ENCODE data around the gene MYG1. TPM values are rescaled to one million over a fixed set of nuclear protein-coding genes. Genes with fewer than 3 reads are reported as not detected.
A peak's percentile ranks its signal among the peaks of the same experiment; 100 is the strongest.

The MYG1 gene
- total RNA-seq, 1 donor from 2014 or later, result 111 TPM

DNA sequence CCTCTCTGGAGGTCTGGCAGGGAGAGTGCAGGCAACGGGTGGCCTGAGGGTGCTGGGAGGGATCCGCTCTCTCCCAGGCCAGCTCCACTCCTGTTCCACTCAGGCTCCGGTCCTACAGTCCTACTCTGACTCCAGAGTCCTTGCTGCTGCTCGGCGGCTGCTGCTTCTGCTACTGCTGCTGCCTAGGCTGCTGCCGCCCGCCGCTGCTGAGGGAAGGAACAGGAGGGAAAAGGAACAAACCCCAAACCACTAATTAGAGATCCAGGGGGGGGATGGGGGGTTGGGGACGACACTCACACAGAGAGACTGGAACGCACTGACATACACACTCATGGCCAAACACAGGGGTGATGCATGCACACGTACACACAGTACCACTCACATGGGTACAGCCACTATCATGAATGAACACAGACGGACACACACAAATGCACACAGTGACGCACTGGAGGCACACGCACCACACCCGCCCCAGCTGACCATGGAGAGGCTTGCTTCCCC lies 36.7 kb downstream of the MYG1 start, which contains the start of gene SP7:
Gene SP7, minus strand, starts transcription at position 174 of the 501 bp plus-strand sequence. CDS start 708 bp downstream, outside the sequence.
- H3K4me3 Mint-ChIP-seq, result no peak within 1 kb of the TSS
- H3K36me3 Mint-ChIP-seq (ENCODE audit: low read depth), result no peaks in the 10 kb centered on the region
- intact Hi-C loops (cut with micrococcal nuclease), result no loop called here
- H3K9me3 Mint-ChIP-seq, result no peaks in the 10 kb centered on the region
- peaks cover 51% of the 10 kb centered on the region for H3K27me3 Mint-ChIP-seq (ENCODE audit: insufficient read depth)
- no peak within 1 kb of the TSS for H3K27ac Mint-ChIP-seq
- no peak for DNase-seq (ENCODE audit: low spot score)
- H3K4me1 Mint-ChIP-seq (ENCODE audit: low read depth), result peaks cover 12% of the 10 kb centered on the region

DNA sequence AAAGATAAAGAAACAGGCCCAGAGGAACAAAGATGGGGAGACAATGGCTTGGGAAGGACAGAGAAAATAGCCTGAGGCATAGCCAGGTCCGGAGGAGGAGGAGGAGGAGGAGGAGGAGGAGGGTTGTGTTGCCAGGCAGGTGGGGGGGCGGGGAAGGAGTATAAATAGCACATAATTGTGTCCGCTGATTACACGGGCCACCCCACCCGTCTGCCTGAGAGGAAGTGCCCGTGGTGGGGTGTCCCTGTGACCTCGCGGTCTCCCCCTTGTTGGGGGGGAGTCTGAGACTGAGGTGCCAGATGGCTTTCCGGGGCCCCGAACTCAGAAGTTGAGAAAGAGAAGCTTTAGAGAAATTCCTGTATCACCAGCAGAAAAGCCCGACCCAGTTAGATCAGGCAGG lies 38.5 kb downstream of the MYG1 start:
- peaks cover 13% of the 10 kb centered on the region for H3K4me1 Mint-ChIP-seq (ENCODE audit: low read depth)
- intact Hi-C loops (cut with micrococcal nuclease), result no loop called here
- no peaks in the 10 kb centered on the region for H3K36me3 Mint-ChIP-seq (ENCODE audit: low read depth)
- H3K9me3 Mint-ChIP-seq, result no peaks in the 10 kb centered on the region
- H3K27ac Mint-ChIP-seq, result no peak overlapping the region
- peaks cover 48% of the 10 kb centered on the region for H3K27me3 Mint-ChIP-seq (ENCODE audit: insufficient read depth)
- no peak overlapping the region for H3K4me3 Mint-ChIP-seq
- DNase-seq (ENCODE audit: low spot score), result no peak

DNA sequence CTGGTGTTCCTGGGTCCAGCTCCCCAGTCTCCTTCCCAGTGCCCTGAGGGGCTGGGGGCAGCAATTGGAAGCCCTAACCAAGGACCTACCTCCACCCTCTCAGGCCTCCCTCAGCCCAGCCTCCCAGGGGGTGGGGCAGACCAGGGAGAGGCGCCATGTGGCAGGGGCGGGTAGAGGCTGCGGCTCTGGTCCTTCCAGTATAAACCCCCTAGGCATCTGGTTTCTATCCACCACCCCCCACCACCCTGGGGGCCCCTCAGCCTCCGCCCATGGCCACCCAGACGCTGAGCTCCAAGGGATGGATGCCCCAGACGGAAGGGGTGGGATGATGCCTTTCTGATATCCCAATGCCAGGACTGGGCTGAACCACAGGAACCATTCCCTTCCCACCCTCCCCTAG lies 39.4 kb downstream of the MYG1 start:
- H3K27ac Mint-ChIP-seq, result no peak overlapping the region
- H3K4me1 Mint-ChIP-seq (ENCODE audit: low read depth), result peaks cover 21% of the 10 kb centered on the region
- intact Hi-C loops (cut with micrococcal nuclease), result no loop called here
- DNase-seq (ENCODE audit: low spot score), result no peak
- H3K9me3 Mint-ChIP-seq, result no peaks in the 10 kb centered on the region
- no peak overlapping the region for H3K4me3 Mint-ChIP-seq
- H3K36me3 Mint-ChIP-seq (ENCODE audit: low read depth), result no peaks in the 10 kb centered on the region
- H3K27me3 Mint-ChIP-seq (ENCODE audit: insufficient read depth), result peaks cover 47% of the 10 kb centered on the region

DNA sequence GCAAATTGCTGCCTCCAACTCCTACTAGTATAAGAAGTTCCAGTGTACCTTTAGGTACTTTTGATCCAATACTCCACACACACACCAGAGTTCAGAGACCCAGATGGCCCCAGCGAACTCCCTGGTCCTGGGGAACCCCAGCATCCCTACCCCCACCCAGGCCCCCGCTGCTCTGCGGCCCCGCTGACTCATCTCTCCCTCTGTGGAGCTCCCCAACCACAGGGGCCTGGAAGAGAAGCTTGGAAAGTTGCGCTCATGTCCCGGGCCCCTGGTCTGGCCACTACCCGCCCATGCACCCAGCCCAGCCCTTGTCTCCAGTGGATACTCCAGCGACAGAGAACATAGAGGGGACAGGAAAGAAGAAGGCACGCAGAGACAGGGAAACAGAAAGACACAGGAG lies 40.9 kb downstream of the MYG1 start:
- H3K9me3 Mint-ChIP-seq, result no peaks in the 10 kb centered on the region
- no peaks in the 10 kb centered on the region for H3K36me3 Mint-ChIP-seq (ENCODE audit: low read depth)
- no peak overlapping the region for H3K27ac Mint-ChIP-seq
- H3K4me3 Mint-ChIP-seq, result no peak overlapping the region
- peaks cover 33% of the 10 kb centered on the region for H3K4me1 Mint-ChIP-seq (ENCODE audit: low read depth)
- intact Hi-C loops (cut with micrococcal nuclease), result no loop called here
- peaks cover 39% of the 10 kb centered on the region for H3K27me3 Mint-ChIP-seq (ENCODE audit: insufficient read depth)
- no peak for DNase-seq (ENCODE audit: low spot score)

DNA sequence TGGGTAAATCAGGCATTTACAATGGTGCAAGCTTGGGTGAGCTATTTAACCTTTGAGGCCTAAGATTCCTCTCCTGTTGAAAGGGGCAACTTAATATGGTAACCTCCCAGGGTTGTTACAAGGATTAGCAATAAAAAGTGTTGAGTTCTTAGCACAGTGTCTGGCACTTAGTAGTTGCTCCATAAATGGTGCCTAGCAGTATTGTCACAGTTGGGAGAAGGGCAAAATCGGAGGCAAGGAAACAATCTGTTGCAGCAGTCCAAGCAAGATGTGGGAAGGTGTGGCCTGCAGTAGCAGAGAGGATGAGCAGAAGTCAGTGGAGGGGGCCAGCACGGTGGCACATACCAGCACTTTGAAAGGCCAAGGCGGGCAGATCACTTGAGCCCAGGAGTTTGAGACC lies 44.0 kb downstream of the MYG1 start:
- Mint-ChIP-seq H3K9me3 (no peaks in the 10 kb centered on the region), H3K4me1 (ENCODE audit: low read depth) (peaks cover 24% of the 10 kb centered on the region), H3K36me3 (ENCODE audit: low read depth) (no peaks in the 10 kb centered on the region), H3K27ac (peak overlapping the region; percentile 46), H3K27me3 (ENCODE audit: insufficient read depth) (peaks cover 17% of the 10 kb centered on the region), H3K4me3 (peak overlapping the region; percentile 61)
- no peak for DNase-seq (ENCODE audit: low spot score)
- intact Hi-C loops (cut with micrococcal nuclease), result no loop called here

DNA sequence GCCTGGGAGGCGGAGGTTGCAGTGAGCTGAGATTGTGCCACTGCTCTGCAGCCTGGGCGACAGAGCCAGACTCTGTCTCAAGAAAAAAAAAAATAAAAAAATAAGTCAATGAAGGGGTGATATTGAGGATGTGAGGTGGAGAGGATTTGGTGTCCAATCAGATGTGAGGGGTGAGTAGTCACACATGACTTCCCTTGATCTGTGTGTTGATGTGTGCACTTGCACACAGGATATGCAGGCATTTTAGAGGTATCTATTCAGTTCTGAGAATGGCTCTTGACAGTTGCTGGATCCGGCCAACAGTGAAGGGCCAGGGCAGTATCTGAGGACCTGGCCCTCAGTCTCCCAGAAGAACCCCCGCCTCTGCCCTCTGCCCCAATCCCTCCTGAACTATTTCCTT lies 44.5 kb downstream of the MYG1 start:
- no peak for DNase-seq (ENCODE audit: low spot score)
- H3K9me3 Mint-ChIP-seq, result no peaks in the 10 kb centered on the region
- peak overlapping the region; percentile 64 for H3K27ac Mint-ChIP-seq
- H3K4me3 Mint-ChIP-seq, result peak overlapping the region; percentile 61
- H3K4me1 Mint-ChIP-seq (ENCODE audit: low read depth), result peaks cover 23% of the 10 kb centered on the region
- intact Hi-C loops (cut with micrococcal nuclease), result no loop called here
- H3K27me3 Mint-ChIP-seq (ENCODE audit: insufficient read depth), result peaks cover 15% of the 10 kb centered on the region
- H3K36me3 Mint-ChIP-seq (ENCODE audit: low read depth), result no peaks in the 10 kb centered on the region

DNA sequence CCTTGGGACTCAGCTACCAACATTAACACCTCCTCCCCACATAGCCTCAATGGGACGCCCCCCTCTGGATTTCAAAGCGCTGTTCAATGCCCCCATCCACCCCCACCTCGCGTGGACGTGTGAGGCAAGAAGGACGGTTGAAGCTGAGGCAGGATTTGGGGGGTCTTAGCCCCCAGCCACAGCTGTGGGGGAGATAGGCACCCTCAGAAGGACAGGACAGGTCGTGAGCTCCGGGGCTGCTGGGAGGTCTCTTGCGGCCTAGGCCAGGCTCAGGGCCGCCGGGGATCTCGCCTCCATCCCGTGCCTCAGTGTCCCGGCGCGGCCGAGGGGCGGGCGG lies 45.0 kb downstream of the MYG1 start:
- peak overlapping the region; percentile 61 for H3K4me3 Mint-ChIP-seq
- no peak for DNase-seq (ENCODE audit: low spot score)
- H3K27ac Mint-ChIP-seq, result peak overlapping the region; percentile 64
- H3K27me3 Mint-ChIP-seq (ENCODE audit: insufficient read depth), result peaks cover 15% of the 10 kb centered on the region
- no peaks in the 10 kb centered on the region for H3K9me3 Mint-ChIP-seq
- intact Hi-C loops (cut with micrococcal nuclease), result no loop called here
- H3K36me3 Mint-ChIP-seq (ENCODE audit: low read depth), result no peaks in the 10 kb centered on the region
- peaks cover 23% of the 10 kb centered on the region for H3K4me1 Mint-ChIP-seq (ENCODE audit: low read depth)

DNA sequence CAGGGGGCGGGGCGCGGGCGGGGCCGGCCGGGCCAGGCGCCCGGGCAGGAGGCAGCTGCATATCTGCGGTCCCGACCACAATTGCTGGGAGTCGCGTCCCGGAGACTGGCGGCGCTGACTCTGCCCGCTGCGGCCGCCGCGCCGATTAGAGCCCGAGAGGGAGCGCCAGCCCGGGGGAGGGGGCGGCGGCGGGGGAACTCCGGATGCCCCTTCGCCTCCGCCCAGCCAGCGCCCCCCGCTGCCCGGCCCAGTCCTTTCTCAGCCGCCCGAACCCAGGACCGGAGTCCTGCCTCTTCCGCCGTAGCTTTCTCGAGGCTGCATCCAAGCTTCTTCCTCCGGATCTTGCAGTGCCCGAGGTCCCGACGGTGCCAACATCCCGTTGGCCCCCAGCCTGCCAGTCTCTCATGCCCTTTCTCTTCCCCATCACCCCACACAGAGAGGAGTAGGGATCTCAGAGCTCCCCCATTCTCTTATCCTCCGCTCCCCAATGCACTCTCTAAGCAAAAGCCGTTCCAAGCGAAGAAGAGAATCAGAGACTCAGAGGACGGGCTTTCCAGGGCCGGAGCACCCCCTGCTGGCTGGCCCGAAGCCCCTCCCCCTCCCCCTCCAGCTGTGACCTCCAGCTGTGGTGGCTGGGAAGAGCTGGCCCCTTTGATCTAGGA lies 45.5 kb downstream of the MYG1 start:
- DNase-seq (ENCODE audit: low spot score), result peak; percentile 41
- Mint-ChIP-seq H3K27ac (peak overlapping the region; percentile 96), H3K4me3 (peak overlapping the region; percentile 99), H3K4me1 (ENCODE audit: low read depth) (peaks cover 23% of the 10 kb centered on the region), H3K27me3 (ENCODE audit: insufficient read depth) (peaks cover 12% of the 10 kb centered on the region), H3K9me3 (no peaks in the 10 kb centered on the region), H3K36me3 (ENCODE audit: low read depth) (no peaks in the 10 kb centered on the region)
- intact Hi-C loops (cut with micrococcal nuclease), result loop anchor here (1.0 kb wide), 3 partner anchors 21 to 186 kb away; no protein-coding TSS in a partner anchor

DNA sequence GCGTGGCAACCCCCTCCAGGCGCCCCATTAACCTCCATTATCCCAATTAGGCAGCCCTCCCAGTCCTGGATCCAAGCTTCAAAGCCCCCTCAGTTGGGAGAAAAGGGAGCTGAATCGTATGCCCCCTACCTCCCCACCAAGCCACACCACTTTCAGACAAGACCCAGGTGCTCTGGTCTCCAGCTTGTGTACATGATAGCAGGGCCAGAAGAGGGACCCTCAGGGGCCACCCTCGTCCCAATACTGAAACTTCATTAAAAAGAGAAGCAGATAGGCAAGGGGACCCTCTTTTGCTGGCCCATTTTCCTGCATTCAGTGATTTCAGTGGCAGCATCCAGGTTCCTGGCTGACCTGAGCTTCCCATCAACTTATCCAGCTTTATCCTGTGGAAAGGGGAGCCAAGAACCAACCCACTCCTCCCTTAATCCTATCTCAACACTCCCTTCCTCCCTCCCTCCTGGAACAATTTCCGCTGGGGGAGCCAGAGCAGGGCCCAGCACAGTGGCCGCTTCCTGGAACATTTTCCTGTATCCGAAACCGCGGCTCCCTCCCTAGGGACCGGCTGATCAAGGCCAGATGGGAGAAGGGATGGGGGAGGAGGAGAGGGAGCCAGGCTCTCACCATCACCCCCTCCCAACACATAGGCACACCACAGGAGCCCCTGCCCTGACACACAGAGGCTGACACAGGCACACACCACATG lies 46.1 kb downstream of the MYG1 start:
- Mint-ChIP-seq H3K4me3 (peak overlapping the region; percentile 99), H3K27ac (peak overlapping the region; percentile 29)
- no peak for DNase-seq (ENCODE audit: low spot score)

DNA sequence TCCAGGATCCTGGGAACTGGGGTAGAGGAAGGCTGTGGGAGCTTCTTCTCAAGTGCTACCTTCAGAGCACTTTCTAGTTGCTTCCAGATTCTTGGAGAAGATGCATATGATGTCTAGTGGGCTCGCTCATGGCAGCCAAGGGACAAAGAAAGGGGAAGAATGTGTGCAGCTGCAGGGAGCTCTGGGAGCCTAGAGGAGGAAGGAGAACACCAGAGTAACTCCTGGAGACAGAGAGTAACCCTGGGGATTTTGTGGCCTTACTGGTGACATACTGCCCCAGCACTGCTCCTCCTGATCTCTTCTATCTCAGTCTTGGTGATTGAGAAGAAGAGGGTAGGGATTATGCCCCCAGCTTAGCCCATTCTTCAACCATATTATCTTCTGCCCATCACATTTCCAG lies 47.0 kb downstream of the MYG1 start:
- DNase-seq (ENCODE audit: low spot score), result no peak
- Mint-ChIP-seq H3K9me3 (no peaks in the 10 kb centered on the region), H3K27me3 (ENCODE audit: insufficient read depth) (peaks cover 7% of the 10 kb centered on the region), H3K36me3 (ENCODE audit: low read depth) (no peaks in the 10 kb centered on the region), H3K4me3 (no peak overlapping the region), H3K4me1 (ENCODE audit: low read depth) (peaks cover 23% of the 10 kb centered on the region), H3K27ac (no peak overlapping the region)
- intact Hi-C loops (cut with micrococcal nuclease), result no loop called here

More for the DNA sequence above, 46.1 kb downstream of the MYG1 start:
- Mint-ChIP-seq H3K4me1 (ENCODE audit: low read depth) (peaks cover 23% of the 10 kb centered on the region), H3K9me3 (no peaks in the 10 kb centered on the region), H3K27me3 (ENCODE audit: insufficient read depth) (peaks cover 8% of the 10 kb centered on the region), H3K36me3 (ENCODE audit: low read depth) (no peaks in the 10 kb centered on the region)
- intact Hi-C loops (cut with micrococcal nuclease), result loop anchor here (1.0 kb wide), 3 partner anchors 21 to 186 kb away; no protein-coding TSS in a partner anchor

DNA sequence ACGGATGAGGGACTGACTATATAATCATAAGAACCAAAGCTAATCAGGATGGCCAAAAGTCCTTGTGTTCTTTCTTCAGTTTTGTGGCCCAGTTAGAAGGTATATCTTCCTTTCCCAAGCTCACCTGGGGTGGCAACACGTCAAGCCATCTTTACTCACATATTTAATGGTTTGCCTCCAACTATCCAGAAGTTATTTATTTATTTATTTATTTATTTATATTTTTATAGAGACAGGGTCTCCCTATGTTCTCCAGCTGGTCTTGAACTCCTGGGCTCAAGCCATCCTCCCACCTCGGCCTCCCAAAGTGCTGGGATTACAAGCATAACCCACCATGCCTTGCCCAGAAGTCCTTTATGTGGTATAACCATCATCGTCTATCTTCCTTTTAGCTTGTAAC lies 48.4 kb downstream of the MYG1 start:
- intact Hi-C loops (cut with micrococcal nuclease), result no loop called here
- H3K9me3 Mint-ChIP-seq, result no peaks in the 10 kb centered on the region
- no peaks in the 10 kb centered on the region for H3K36me3 Mint-ChIP-seq (ENCODE audit: low read depth)
- peaks cover 4% of the 10 kb centered on the region for H3K27me3 Mint-ChIP-seq (ENCODE audit: insufficient read depth)
- H3K27ac Mint-ChIP-seq, result no peak overlapping the region
- no peak overlapping the region for H3K4me3 Mint-ChIP-seq
- H3K4me1 Mint-ChIP-seq (ENCODE audit: low read depth), result peaks cover 30% of the 10 kb centered on the region
- no peak for DNase-seq (ENCODE audit: low spot score)

DNA sequence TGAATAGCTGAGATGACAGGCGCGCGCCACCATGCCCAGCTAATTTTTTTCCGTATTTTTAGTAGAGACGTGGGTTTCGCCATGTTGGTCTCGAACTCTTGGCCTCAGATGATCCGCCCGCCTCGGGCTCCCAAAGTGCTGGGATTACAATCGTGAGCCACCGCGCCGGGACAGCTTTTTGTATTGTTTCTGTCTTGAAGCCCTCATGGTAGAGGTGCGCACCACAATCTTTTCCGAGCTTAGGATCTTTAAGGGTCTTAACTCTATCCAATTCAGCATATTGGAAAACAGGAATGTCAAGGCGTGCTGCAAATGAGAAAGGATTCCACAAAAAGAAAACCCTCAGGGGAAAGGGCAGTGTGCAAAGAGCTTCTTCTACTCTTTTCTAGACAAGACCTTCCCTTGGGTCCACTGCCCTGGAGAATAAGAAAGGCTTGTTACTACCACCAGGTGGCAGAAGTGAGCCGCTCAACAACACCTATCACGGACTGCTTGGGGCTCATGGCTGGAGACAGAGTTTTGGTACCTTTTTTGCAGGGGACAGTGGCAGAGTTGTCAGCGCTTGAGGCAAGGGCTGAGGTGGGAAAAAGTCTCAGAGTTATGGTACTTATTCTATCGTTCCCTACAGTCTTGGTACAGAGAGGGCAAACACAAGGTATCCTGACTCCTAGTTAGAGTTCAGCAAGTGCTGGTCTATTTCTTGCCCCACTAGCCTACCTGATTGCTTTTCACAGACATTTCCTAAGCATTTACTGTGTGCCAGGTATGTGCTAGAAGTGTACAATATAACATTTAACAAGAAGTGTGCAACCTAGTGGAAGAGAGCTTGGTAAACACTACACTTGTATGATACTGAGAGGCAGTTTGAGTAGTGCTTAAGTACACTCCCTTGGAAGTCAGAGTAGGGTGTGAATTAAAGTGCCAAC lies 53.1 kb downstream of the MYG1 start:
- peaks cover 10% of the 10 kb centered on the region for H3K4me1 Mint-ChIP-seq (ENCODE audit: low read depth)
- no peak overlapping the region for H3K4me3 Mint-ChIP-seq
- no peaks in the 10 kb centered on the region for H3K9me3 Mint-ChIP-seq
- H3K27me3 Mint-ChIP-seq (ENCODE audit: insufficient read depth), result no peaks in the 10 kb centered on the region
- intact Hi-C loops (cut with micrococcal nuclease), result loop anchor here (1.0 kb wide), 5 partner anchors 30 to 156 kb away; partner anchors contain the start of gene PRR13
- peak overlapping the region; percentile 47 for H3K27ac Mint-ChIP-seq
- no peaks in the 10 kb centered on the region for H3K36me3 Mint-ChIP-seq (ENCODE audit: low read depth)
- peak; percentile 78 for DNase-seq (ENCODE audit: low spot score)
